CD4-positive, CD25-positive, alpha-beta regulatory T cell (primary cell): ENCODE results near the gene BSG. TPM values are rescaled to one million over a fixed set of nuclear protein-coding genes. Genes with fewer than 3 reads are reported as not detected.
A peak's percentile ranks its signal among the peaks of the same experiment; 100 is the strongest.

Experiments used
- ATAC-seq, 2 donors: fragments of 150-1000 bp; cut with Tn5 transposase; one replicate each; pipeline ENCODE4 v1.10.0; 2021; ENCODE audit warnings: low read depth in 2 of 2, moderate number of reproducible peaks in 2 of 2, moderate library complexity in 1 of 2
- DNase-seq, 3 donors: peaks; one replicate each; pipeline versions ENCODE4 v3.0.0 to v3.0.0-alpha.2; 2012 to 2022; ENCODE audit warnings: mixed read lengths in 1 of 3
- H3K27ac ChIP-seq: one replicate; pipeline ENCODE4 v1.7.0; 2013; ENCODE audit warnings: mild to moderate bottlenecking, low read length; ENCODE audit not compliant: insufficient read depth, poor library complexity, severe bottlenecking
- H3K27me3 ChIP-seq: one replicate; pipeline ENCODE4 v1.7.0; 2013; ENCODE audit warnings: low read length; ENCODE audit not compliant: control insufficient read depth, insufficient read depth
- H3K36me3 ChIP-seq: one replicate; pipeline ENCODE4 v1.7.0; 2013; ENCODE audit warnings: mild to moderate bottlenecking, low read length, moderate library complexity; ENCODE audit not compliant: control insufficient read depth, insufficient read depth
- H3K4me1 ChIP-seq: 2 replicates; pipeline ENCODE4 v1.7.0; 2013; ENCODE audit warnings: mild to moderate bottlenecking, low read length; ENCODE audit not compliant: insufficient read depth, control insufficient read depth, poor library complexity, severe bottlenecking
- H3K4me3 ChIP-seq: one replicate; pipeline ENCODE4 v1.7.0; 2013; ENCODE audit warnings: low read depth, mild to moderate bottlenecking, low read length, moderate library complexity
- H3K9me3 ChIP-seq, 2 experiments: 1 replicate in 1 of 2; 2 replicates in 1 of 2; pipeline ENCODE4 v1.7.0; 2013; ENCODE audit warnings: low read length in 2 of 2, mild to moderate bottlenecking in 1 of 2, moderate library complexity in 1 of 2; ENCODE audit not compliant: control insufficient read depth in 2 of 2
- H3K27ac Mint-ChIP-seq, 3 donors: one replicate each; pipeline ENCODE4 v1.8.0; 2020 to 2022; ENCODE audit warnings: mild to moderate bottlenecking in 3 of 3, mixed read lengths in 3 of 3, moderate library complexity in 2 of 3
- H3K27me3 Mint-ChIP-seq: one replicate; pipeline ENCODE4 v1.8.0; 2022; ENCODE audit warnings: mild to moderate bottlenecking, mixed read lengths
- H3K36me3 Mint-ChIP-seq: one replicate; pipeline ENCODE4 v1.8.0; 2020; ENCODE audit warnings: mixed read lengths
- H3K4me1 Mint-ChIP-seq, 4 donors: one replicate each; pipeline ENCODE4 v1.8.0; 2020 to 2022; ENCODE audit warnings: mixed read lengths in 4 of 4, mild to moderate bottlenecking in 1 of 4
- H3K4me3 Mint-ChIP-seq, 4 donors: one replicate each; pipeline ENCODE4 v1.8.0; 2020 to 2022; ENCODE audit warnings: mild to moderate bottlenecking in 4 of 4, mixed read lengths in 4 of 4, moderate library complexity in 3 of 4
- H3K9me3 Mint-ChIP-seq, 7 donors: one replicate each; pipeline ENCODE4 v1.8.0; 2020 to 2022; ENCODE audit warnings: mixed read lengths in 7 of 7, mild to moderate bottlenecking in 3 of 7, moderate library complexity in 2 of 7
- polyA plus RNA-seq, 4 donors: library from polyadenylated mRNA; unstranded; fragments of 300-500 nt; fragmentation: Illumina TruSeq; gene quantifications; one replicate each; pipeline ENCODE4 v1.2.3, GENCODE V29; 2021
- total RNA-seq: library from RNA; stranded (reverse); gene quantifications from one replicate; pipeline ENCODE4 v1.2.3, GENCODE V29; 2022

BSG gene
- total and polyA plus RNA-seq, 5 donors from 2014 or later = 132 to 338 (median 297) TPM

DNA sequence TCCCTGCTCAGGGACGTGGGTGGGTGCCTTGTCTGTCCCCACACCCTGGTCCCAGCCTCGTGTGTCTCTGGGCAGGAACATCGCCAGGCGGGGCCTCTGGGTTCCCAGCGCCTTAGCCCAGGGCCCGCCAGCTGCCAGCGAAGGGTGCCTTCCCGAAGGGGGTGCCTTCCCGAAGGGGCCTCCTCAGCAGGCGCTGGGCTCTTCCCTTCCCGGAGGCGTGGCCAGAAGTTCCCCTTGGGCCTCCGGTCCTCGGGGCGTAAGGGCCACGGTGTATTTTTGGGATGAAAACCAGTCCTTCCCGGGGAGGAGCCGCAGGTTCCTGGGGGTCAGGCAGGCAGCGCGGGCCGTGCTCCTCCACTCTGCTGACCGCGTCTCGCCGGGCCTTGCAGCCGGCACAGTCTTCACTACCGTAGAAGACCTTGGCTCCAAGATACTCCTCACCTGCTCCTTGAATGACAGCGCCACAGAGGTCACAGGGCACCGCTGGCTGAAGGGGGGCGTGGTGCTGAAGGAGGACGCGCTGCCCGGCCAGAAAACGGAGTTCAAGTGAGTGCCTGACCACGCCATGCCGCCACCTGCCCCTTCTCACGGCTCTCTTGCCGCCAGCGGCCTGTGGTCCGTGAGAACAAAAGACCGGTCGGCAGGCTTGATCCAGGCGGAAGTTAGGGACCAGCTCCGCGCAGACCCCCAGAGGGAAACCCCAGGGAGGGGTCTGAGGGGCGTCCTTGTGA lies 6.9 kb downstream of the BSG start:
- Histone ChIP-seq H3K27ac (no peak overlapping the region), H3K9me3 (no peaks in the 10 kb centered on the region), H3K36me3 (peaks cover 15% of the 10 kb centered on the region), H3K27me3 (no peaks in the 10 kb centered on the region), H3K4me3 (no peak overlapping the region), H3K4me1 (peaks cover 20% of the 10 kb centered on the region)
- H3K36me3 Mint-ChIP-seq = no peaks in the 10 kb centered on the region
- H3K4me3 Mint-ChIP-seq = peak overlapping the region in 1 of 4 donors; percentile 41
- ATAC-seq = no peak
- H3K9me3 Mint-ChIP-seq = no peaks in the 10 kb centered on the region
- no peaks in the 10 kb centered on the region for H3K27me3 Mint-ChIP-seq
- H3K4me1 Mint-ChIP-seq = peaks cover 0 to 27% (median 6%) of the 10 kb centered on the region in 4 donors
- no peak overlapping the region for H3K27ac Mint-ChIP-seq
- DNase-seq = no peak

GRCh38 chr19:579842-580155 lies 7.4 kb downstream of the BSG start:
- Mint-ChIP-seq H3K27me3 (no peaks in the 10 kb centered on the region), H3K4me3 (no peak overlapping the region), H3K4me1 (peaks cover 0 to 22% (median 3%) of the 10 kb centered on the region in 4 donors), H3K9me3 (no peaks in the 10 kb centered on the region), H3K27ac (peak overlapping the region in 1 of 3 donors; percentile 20), H3K36me3 (no peaks in the 10 kb centered on the region)
- H3K4me3 ChIP-seq = no peak overlapping the region
- H3K27me3 ChIP-seq = no peaks in the 10 kb centered on the region
- ATAC-seq (no peak), DNase-seq (no peak)
- no peaks in the 10 kb centered on the region for H3K9me3 ChIP-seq
- H3K4me1 ChIP-seq = peaks cover 16% of the 10 kb centered on the region
- H3K27ac ChIP-seq = no peak overlapping the region
- peaks cover 15% of the 10 kb centered on the region for H3K36me3 ChIP-seq

- H3K9me3 ChIP-seq = no peaks in the 10 kb centered on the region
- peaks cover 0 to 19% (median 0%) of the 10 kb centered on the region in 4 donors for H3K4me1 Mint-ChIP-seq
- ATAC-seq = no peak
- H3K27me3 ChIP-seq = no peaks in the 10 kb centered on the region
- no peaks in the 10 kb centered on the region for H3K27me3 Mint-ChIP-seq
- H3K4me1 ChIP-seq = peaks cover 11% of the 10 kb centered on the region
- H3K4me3 ChIP-seq = no peak overlapping the region
- H3K4me3 Mint-ChIP-seq = no peak overlapping the region
- peaks cover 15% of the 10 kb centered on the region for H3K36me3 ChIP-seq
- no peaks in the 10 kb centered on the region for H3K9me3 Mint-ChIP-seq
- no peak overlapping the region for H3K27ac ChIP-seq
- no peak for DNase-seq
- H3K27ac Mint-ChIP-seq = no peak overlapping the region
- no peaks in the 10 kb centered on the region for H3K36me3 Mint-ChIP-seq
Observed at GRCh38 chr19:580274-580835, 8.0 kb downstream of the BSG start.

- Histone ChIP-seq H3K9me3 (no peaks in the 10 kb centered on the region), H3K4me3 (no peak overlapping the region), H3K4me1 (peaks cover 3% of the 10 kb centered on the region), H3K36me3 (peaks cover 15% of the 10 kb centered on the region), H3K27ac (no peak overlapping the region), H3K27me3 (no peaks in the 10 kb centered on the region)
- no peak for DNase-seq
- H3K4me3 Mint-ChIP-seq = no peak overlapping the region
- no peak for ATAC-seq
- H3K27me3 Mint-ChIP-seq = peaks cover 7% of the 10 kb centered on the region
- H3K4me1 Mint-ChIP-seq = peaks cover 0 to 13% (median 0%) of the 10 kb centered on the region in 4 donors
- no peak overlapping the region for H3K27ac Mint-ChIP-seq
- no peaks in the 10 kb centered on the region for H3K36me3 Mint-ChIP-seq
- no peaks in the 10 kb centered on the region for H3K9me3 Mint-ChIP-seq
Observed at GRCh38 chr19:581399-582111, 9.2 kb downstream of the BSG start.

GRCh38 chr19:582497-583197 lies 10.3 kb downstream of the BSG start:
- Mint-ChIP-seq H3K27me3 (peaks cover 17% of the 10 kb centered on the region), H3K36me3 (no peaks in the 10 kb centered on the region), H3K9me3 (no peaks in the 10 kb centered on the region), H3K27ac (no peak overlapping the region), H3K4me3 (no peak overlapping the region), H3K4me1 (peaks cover 0 to 6% (median 0%) of the 10 kb centered on the region in 4 donors)
- Histone ChIP-seq H3K9me3 (no peaks in the 10 kb centered on the region), H3K27ac (no peak overlapping the region), H3K27me3 (no peaks in the 10 kb centered on the region), H3K4me1 (peaks cover 3% of the 10 kb centered on the region), H3K36me3 (peaks cover 15% of the 10 kb centered on the region), H3K4me3 (no peak overlapping the region)
- DNase-seq (no peak), ATAC-seq (no peak)

DNA sequence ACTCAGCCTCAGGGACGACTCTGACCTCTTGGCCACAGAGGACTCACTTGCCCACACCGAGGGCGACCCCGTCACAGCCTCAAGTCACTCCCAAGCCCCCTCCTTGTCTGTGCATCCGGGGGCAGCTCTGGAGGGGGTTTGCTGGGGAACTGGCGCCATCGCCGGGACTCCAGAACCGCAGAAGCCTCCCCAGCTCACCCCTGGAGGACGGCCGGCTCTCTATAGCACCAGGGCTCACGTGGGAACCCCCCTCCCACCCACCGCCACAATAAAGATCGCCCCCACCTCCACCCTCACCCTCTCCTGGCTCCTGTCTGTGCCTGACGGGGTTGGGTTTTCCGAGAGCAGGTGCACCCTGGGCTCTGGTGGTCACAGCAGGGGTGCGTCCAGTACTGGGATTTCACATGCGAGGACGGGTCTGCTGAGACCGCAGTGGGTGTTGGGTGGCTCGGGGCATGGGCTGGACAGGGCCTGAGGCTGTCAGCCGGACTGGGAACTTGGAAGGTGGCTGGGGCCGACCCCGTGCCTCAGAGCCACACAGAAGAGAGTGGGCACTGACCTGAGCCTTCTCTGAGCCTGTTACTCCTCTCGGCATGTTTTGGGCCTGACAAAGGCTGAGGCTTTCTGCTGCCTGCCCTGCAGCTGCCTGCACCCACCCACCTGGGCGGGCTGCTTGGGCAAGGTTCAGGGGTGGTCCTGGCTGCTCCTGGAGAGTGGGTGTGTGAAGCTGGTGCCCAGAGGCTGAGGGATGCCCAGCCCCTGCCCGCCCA lies 11.0 kb downstream of the BSG start:
- Mint-ChIP-seq H3K4me1 (peaks cover 0 to 8% (median 0%) of the 10 kb centered on the region in 4 donors), H3K27me3 (peaks cover 17% of the 10 kb centered on the region), H3K9me3 (no peaks in the 10 kb centered on the region), H3K36me3 (no peaks in the 10 kb centered on the region), H3K4me3 (peak overlapping the region in 1 of 4 donors; percentile 31), H3K27ac (no peak overlapping the region)
- ATAC-seq (no peak), DNase-seq (no peak)
- Histone ChIP-seq H3K4me3 (no peak overlapping the region), H3K9me3 (no peaks in the 10 kb centered on the region), H3K27ac (no peak overlapping the region), H3K27me3 (no peaks in the 10 kb centered on the region), H3K4me1 (peaks cover 7% of the 10 kb centered on the region), H3K36me3 (peaks cover 15% of the 10 kb centered on the region)

- Histone ChIP-seq H3K9me3 (no peaks in the 10 kb centered on the region), H3K4me1 (peaks cover 13% of the 10 kb centered on the region), H3K36me3 (peaks cover 15% of the 10 kb centered on the region), H3K27ac (no peak overlapping the region), H3K27me3 (no peaks in the 10 kb centered on the region), H3K4me3 (no peak overlapping the region)
- ATAC-seq (no peak), DNase-seq (no peak)
- H3K27ac Mint-ChIP-seq = no peak overlapping the region
- peaks cover 17% of the 10 kb centered on the region for H3K27me3 Mint-ChIP-seq
- H3K36me3 Mint-ChIP-seq = no peaks in the 10 kb centered on the region
- peak overlapping the region in 2 of 4 donors; percentile 31 to 54 for H3K4me3 Mint-ChIP-seq
- no peaks in the 10 kb centered on the region for H3K9me3 Mint-ChIP-seq
- peaks cover 0 to 12% (median 0%) of the 10 kb centered on the region in 4 donors for H3K4me1 Mint-ChIP-seq
Observed at GRCh38 chr19:583968-584239, 11.5 kb downstream of the BSG start.
